ENCODE data around the gene ATF2.

DNA sequence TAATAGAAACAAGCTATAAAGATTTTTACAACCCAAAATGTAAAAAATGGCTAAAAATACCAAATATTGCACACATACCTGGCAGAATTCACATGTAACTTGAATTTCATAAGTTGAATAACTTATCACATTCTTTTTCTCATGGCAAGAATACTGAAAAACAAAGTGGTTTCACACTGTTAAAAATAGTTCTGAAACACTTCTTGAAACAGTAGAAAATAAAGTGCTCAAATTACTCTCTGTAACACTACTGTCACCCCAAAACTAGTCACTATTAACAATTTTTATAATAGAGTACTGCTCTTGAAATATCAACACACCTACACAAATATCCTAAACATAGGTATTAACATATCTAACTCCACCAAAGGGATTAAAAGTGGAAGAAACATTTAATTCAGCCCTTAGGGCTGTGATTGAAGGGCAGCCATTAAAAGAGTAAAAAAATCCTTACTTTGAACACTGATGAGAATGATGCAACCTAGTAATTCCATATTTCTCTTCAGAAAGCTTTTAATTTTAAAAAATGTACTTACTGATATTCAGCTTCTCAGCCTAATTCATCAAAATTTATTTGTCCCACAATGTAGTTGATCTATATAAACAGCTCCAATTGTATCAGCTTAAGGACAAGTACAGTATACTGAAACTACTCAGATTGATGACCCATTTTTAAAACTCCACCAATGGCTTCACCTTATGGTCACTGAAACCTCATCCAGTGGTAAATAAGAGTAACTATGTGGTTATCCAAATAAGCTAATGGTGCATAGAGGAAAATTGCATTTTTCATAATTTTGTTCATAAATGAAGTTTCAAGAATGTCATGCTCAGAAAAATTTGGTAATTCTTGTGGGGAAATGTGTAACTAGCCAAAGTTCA is 31.4 kb downstream of the ATF2 start:
- TF ChIP-seq POLR2A (IDR thresholded peaks at IDR 0.05; ENCODE audit: extremely low read depth, insufficient read length), result no peak
- TF ChIP-seq, protein P1, sequence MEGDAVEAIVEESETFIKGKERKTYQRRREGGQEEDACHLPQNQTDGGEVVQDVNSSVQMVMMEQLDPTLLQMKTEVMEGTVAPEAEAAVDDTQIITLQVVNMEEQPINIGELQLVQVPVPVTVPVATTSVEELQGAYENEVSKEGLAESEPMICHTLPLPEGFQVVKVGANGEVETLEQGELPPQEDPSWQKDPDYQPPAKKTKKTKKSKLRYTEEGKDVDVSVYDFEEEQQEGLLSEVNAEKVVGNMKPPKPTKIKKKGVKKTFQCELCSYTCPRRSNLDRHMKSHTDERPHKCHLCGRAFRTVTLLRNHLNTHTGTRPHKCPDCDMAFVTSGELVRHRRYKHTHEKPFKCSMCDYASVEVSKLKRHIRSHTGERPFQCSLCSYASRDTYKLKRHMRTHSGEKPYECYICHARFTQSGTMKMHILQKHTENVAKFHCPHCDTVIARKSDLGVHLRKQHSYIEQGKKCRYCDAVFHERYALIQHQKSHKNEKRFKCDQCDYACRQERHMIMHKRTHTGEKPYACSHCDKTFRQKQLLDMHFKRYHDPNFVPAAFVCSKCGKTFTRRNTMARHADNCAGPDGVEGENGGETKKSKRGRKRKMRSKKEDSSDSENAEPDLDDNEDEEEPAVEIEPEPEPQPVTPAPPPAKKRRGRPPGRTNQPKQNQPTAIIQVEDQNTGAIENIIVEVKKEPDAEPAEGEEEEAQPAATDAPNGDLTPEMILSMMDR (IDR thresholded peaks at IDR 0.05; ENCODE audit: low read depth, low read length), result no peak
- TF ChIP-seq MAX (IDR thresholded peaks at IDR 0.05; ENCODE audit: low read depth, low read length), result no peak
- TF ChIP-seq MYC (IDR thresholded peaks at IDR 0.05; ENCODE audit: low read depth, low read length), result no peak

Measured in NB4 (cell line).